WERI-Rb-1 (cell line): ENCODE results near the gene ANO2.

Experiments
- DNase-seq: peaks from one replicate; pipeline ENCODE4 v3.0.0-alpha.2; 2020
- H3K27ac ChIP-seq: fragments of 250-450 bp; sonication (Bioruptor Pico); 2 replicates; pipeline ENCODE4 v1.5.1; 2020; ENCODE audit warnings: mild to moderate bottlenecking, moderate library complexity
- H3K27me3 ChIP-seq: fragments of 250-450 bp; sonication (Bioruptor Pico); 2 replicates; pipeline ENCODE4 v1.5.1; 2021; ENCODE audit warnings: mild to moderate bottlenecking, low read depth, moderate library complexity; ENCODE audit not compliant: insufficient read depth, severe bottlenecking
- H3K36me3 ChIP-seq: fragments of 250-450 bp; sonication (Bioruptor Pico); 2 replicates; pipeline ENCODE4 v1.5.1; 2020; ENCODE audit warnings: mild to moderate bottlenecking, moderate library complexity
- H3K4me3 ChIP-seq: 2 replicates; pipeline ENCODE4 v1.5.1; 2011; ENCODE audit warnings: low read depth, mild to moderate bottlenecking, control low read depth, low read length
- H3K9me3 ChIP-seq: fragments of 250-450 bp; sonication (Bioruptor Pico); 2 replicates; pipeline ENCODE4 v1.5.1; 2021; ENCODE audit warnings: mild to moderate bottlenecking, moderate library complexity; ENCODE audit not compliant: severe bottlenecking
- TF ChIP-seq, protein P1 (sequence below): IDR thresholded peaks from 2 replicates; pipeline ENCODE4 v1.5.1; 2011; ENCODE audit warnings: low read depth, mild to moderate bottlenecking, control low read depth, inconsistent platforms, low read length

The ANO2 gene

GRCh38 chr12:5746917-5747316 is 198.1 kb downstream of the ANO2 start:
- no peak overlapping the region for H3K4me3 ChIP-seq
- no peaks in the 10 kb centered on the region for H3K27me3 ChIP-seq
- H3K36me3 ChIP-seq: peaks cover 20% of the 10 kb centered on the region
- no peak overlapping the region for H3K27ac ChIP-seq
- DNase-seq: no peak
- no peaks in the 10 kb centered on the region for H3K9me3 ChIP-seq
- TF ChIP-seq, protein P1, sequence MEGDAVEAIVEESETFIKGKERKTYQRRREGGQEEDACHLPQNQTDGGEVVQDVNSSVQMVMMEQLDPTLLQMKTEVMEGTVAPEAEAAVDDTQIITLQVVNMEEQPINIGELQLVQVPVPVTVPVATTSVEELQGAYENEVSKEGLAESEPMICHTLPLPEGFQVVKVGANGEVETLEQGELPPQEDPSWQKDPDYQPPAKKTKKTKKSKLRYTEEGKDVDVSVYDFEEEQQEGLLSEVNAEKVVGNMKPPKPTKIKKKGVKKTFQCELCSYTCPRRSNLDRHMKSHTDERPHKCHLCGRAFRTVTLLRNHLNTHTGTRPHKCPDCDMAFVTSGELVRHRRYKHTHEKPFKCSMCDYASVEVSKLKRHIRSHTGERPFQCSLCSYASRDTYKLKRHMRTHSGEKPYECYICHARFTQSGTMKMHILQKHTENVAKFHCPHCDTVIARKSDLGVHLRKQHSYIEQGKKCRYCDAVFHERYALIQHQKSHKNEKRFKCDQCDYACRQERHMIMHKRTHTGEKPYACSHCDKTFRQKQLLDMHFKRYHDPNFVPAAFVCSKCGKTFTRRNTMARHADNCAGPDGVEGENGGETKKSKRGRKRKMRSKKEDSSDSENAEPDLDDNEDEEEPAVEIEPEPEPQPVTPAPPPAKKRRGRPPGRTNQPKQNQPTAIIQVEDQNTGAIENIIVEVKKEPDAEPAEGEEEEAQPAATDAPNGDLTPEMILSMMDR: no peak

- H3K27ac ChIP-seq: no peak overlapping the region
- TF ChIP-seq, protein P1: no peak
- no peak for DNase-seq
- H3K9me3 ChIP-seq: no peaks in the 10 kb centered on the region
- H3K36me3 ChIP-seq: peaks cover 20% of the 10 kb centered on the region
- no peak overlapping the region for H3K4me3 ChIP-seq
- no peaks in the 10 kb centered on the region for H3K27me3 ChIP-seq
Observed at GRCh38 chr12:5746036-5746908, 198.8 kb downstream of the ANO2 start.

GRCh38 chr12:5745251-5745888 is 199.7 kb downstream of the ANO2 start:
- no peaks in the 10 kb centered on the region for H3K9me3 ChIP-seq
- peaks cover 18% of the 10 kb centered on the region for H3K36me3 ChIP-seq
- H3K4me3 ChIP-seq: no peak overlapping the region
- peak; percentile 76 for DNase-seq
- TF ChIP-seq, protein P1: peak; percentile 95
- H3K27ac ChIP-seq: no peak overlapping the region
- no peaks in the 10 kb centered on the region for H3K27me3 ChIP-seq

GRCh38 chr12:5742258-5742657 is 202.8 kb downstream of the ANO2 start:
- TF ChIP-seq, protein P1: no peak
- DNase-seq: no peak
- H3K27ac ChIP-seq: no peak overlapping the region
- H3K9me3 ChIP-seq: no peaks in the 10 kb centered on the region
- H3K27me3 ChIP-seq: no peaks in the 10 kb centered on the region
- H3K4me3 ChIP-seq: no peak overlapping the region
- H3K36me3 ChIP-seq: peaks cover 25% of the 10 kb centered on the region

DNA sequence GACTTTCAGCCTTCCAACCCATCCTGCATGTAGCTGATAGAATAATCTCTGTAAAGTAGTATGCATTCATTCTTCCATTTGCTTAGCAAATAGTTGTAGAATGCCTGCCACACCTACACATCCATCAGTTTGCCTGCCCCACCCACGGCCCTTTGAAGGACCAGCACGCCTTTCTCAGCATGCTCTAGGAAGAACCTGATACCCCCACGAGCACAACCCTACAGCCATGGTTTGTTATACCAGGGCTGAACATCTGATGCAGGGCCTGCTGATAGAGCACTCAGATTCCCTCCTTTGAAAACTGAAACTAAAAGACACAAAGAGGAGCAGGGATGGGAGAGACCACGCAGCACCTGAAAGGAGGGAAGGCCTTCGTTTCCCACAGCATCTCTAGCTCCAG is 205.1 kb downstream of the ANO2 start:
- Histone ChIP-seq H3K27ac (no peak overlapping the region), H3K4me3 (no peak overlapping the region), H3K36me3 (peaks cover 29% of the 10 kb centered on the region), H3K9me3 (no peaks in the 10 kb centered on the region), H3K27me3 (no peaks in the 10 kb centered on the region)
- TF ChIP-seq, protein P1: no peak
- no peak for DNase-seq
